GM12891 (cell line): ENCODE measurements around the gene GLIS1.

Source experiments
- PAX5 ChIP-seq: IDR thresholded peaks from 2 replicates; pipeline ENCODE4 v1.6.1; 2011; ENCODE audit warnings: low read length, moderate library complexity, mild to moderate bottlenecking; ENCODE audit not compliant: insufficient read depth, severe bottlenecking
- POLR2A ChIP-seq: IDR thresholded peaks from 2 replicates; pipeline ENCODE4 v1.6.1; 2011; ENCODE audit warnings: low read depth, low read length, control low read depth
- POLR2AphosphoS5 ChIP-seq: IDR thresholded peaks from 2 replicates; pipeline ENCODE4 v1.6.1; 2011; ENCODE audit warnings: low read depth, low read length, control low read depth
- SPI1 ChIP-seq: IDR thresholded peaks from 2 replicates; pipeline ENCODE4 v1.6.1; 2011; ENCODE audit warnings: low read depth, low read length, control low read depth
- TAF1 ChIP-seq: IDR thresholded peaks from 2 replicates; pipeline ENCODE4 v1.6.1; 2011; ENCODE audit warnings: low read depth, low read length, control low read depth

- no peak for TF ChIP-seq POLR2A
- TF ChIP-seq POLR2AphosphoS5 = no peak
- TF ChIP-seq SPI1 = no peak
- no peak for TF ChIP-seq PAX5
- TF ChIP-seq TAF1 = no peak
Measured at GRCh38 chr1:53553734-53554509, 185.0 kb downstream of the GLIS1 start.
